Parathyroid adenoma (tissue), 2 donors: ENCODE measurements around the gene PEX26.

Source experiments
- H2AFZ ChIP-seq: fragments of 300-600 bp; sonication (generic); one replicate; pipeline ENCODE4 v1.7.0; 2017; ENCODE audit warnings: antibody characterized with exemption, mild to moderate bottlenecking
- H3K27ac ChIP-seq: fragments of 300-600 bp; sonication (generic); one replicate; pipeline ENCODE4 v1.7.0; 2017
- H3K27me3 ChIP-seq: fragments of 300-600 bp; sonication (generic); one replicate; pipeline ENCODE4 v1.7.0; 2017; ENCODE audit warnings: low read length; ENCODE audit not compliant: control insufficient read depth, insufficient read depth
- H3K36me3 ChIP-seq: fragments of 300-600 bp; sonication (generic); one replicate; pipeline ENCODE4 v1.7.0; 2017; ENCODE audit warnings: low read length; ENCODE audit not compliant: control insufficient read depth, insufficient read depth
- H3K4me1 ChIP-seq: fragments of 300-600 bp; sonication (generic); one replicate; pipeline ENCODE4 v1.7.0; 2017; ENCODE audit warnings: control low read depth
- H3K4me2 ChIP-seq: fragments of 300-600 bp; sonication (generic); one replicate; pipeline ENCODE4 v1.7.0; 2017; ENCODE audit warnings: low read length
- H3K4me3 ChIP-seq: fragments of 300-600 bp; sonication (generic); one replicate; pipeline ENCODE4 v1.7.0; 2017; ENCODE audit warnings: low read depth, low read length
- H3K79me2 ChIP-seq: fragments of 300-600 bp; sonication (generic); one replicate; pipeline ENCODE4 v1.7.0; 2017; ENCODE audit warnings: control low read depth
- H3K9ac ChIP-seq: fragments of 300-600 bp; sonication (generic); one replicate; pipeline ENCODE4 v1.7.0; 2017; ENCODE audit warnings: mild to moderate bottlenecking
- H3K9me3 ChIP-seq: fragments of 300-600 bp; sonication (generic); one replicate; pipeline ENCODE4 v1.7.0; 2017; ENCODE audit warnings: low read length; ENCODE audit not compliant: control insufficient read depth
- CTCF ChIP-seq: fragments of 300-600 bp; sonication (generic); IDR thresholded peaks from one replicate; pipeline ENCODE4 v1.7.0; 2017; ENCODE audit warnings: antibody characterized with exemption, mild to moderate bottlenecking
- donor health status: primary hyperparathyroidism.

The PEX26 gene

GRCh38 chr22:18108187-18108586, 30.4 kb downstream of the PEX26 start:
- no peaks in the 10 kb centered on the region for H3K9me3 ChIP-seq
- H3K27ac ChIP-seq, result no peak overlapping the region
- H3K9ac ChIP-seq, result no peak overlapping the region
- no peaks in the 10 kb centered on the region for H3K4me1 ChIP-seq
- H2AFZ ChIP-seq, result no peak overlapping the region
- no peak for TF ChIP-seq CTCF
- no peaks in the 10 kb centered on the region for H3K36me3 ChIP-seq
- no peaks in the 10 kb centered on the region for H3K79me2 ChIP-seq
- H3K27me3 ChIP-seq, result no peaks in the 10 kb centered on the region
- no peak overlapping the region for H3K4me3 ChIP-seq
- no peak overlapping the region for H3K4me2 ChIP-seq

GRCh38 chr22:18109410-18110193, 31.8 kb downstream of the PEX26 start:
- Histone ChIP-seq H3K27me3 (no peaks in the 10 kb centered on the region), H3K4me3 (no peak overlapping the region), H3K9ac (no peak overlapping the region), H3K79me2 (no peaks in the 10 kb centered on the region), H3K4me2 (peak overlapping the region; percentile 61), H3K9me3 (no peaks in the 10 kb centered on the region), H2AFZ (peak overlapping the region; percentile 75), H3K4me1 (no peaks in the 10 kb centered on the region), H3K36me3 (no peaks in the 10 kb centered on the region), H3K27ac (no peak overlapping the region)
- no peak for TF ChIP-seq CTCF

DNA sequence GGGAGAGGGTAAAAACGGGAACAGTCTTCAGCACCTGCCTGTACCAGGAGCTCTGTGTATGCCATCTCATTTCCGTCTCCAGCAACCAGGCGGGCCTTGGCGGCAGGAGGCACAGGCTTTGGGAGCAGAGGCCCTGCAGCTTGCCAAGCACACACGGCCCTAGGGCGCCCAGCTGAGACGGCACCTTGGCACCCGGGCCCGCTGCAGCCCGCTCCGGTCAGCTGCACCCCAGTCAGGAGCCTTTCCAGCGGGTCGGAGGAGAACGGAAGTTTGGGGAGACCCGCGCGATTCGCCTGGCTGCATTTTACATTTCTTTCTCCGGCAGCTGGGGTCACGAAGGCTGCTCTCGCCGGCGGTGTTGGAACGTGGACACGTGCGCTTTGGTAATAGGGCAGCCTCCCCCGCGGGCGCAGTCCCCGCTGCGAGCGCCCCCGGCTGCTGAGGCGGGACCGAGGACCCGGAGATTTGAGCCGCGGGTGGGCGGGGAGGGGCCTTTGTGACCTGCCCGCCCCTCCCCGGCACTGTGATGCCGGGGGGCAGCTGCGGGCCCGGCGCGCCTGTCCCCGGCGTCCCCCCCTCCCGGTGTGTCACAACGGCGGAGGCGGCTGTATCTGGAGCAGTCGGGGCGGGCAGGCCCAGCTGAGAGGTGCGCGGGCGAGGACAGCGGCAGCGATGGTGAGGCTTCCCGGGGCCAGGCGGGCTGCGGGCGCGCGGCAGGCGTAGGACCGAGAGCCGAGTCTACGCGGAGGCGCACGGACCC, 32.6 kb downstream of the PEX26 start, which contains the start of gene TUBA8:
TSS of gene TUBA8 (plus strand) at position 616 of the 760 bp plus-strand sequence. CDS start at position 673, 57 bp downstream.
- Histone ChIP-seq H3K4me1 (no peaks in the 10 kb centered on the region), H3K27ac (no peak within 1 kb of the TSS), H3K9me3 (no peaks in the 10 kb centered on the region), H2AFZ (peak within 1 kb of the TSS; percentile 75), H3K27me3 (no peaks in the 10 kb centered on the region), H3K36me3 (no peaks in the 10 kb centered on the region), H3K4me2 (peak within 1 kb of the TSS; percentile 61), H3K79me2 (no peaks in the 10 kb centered on the region), H3K4me3 (peak within 1 kb of the TSS; percentile 40), H3K9ac (no peak within 1 kb of the TSS)
- no peak for TF ChIP-seq CTCF

GRCh38 chr22:18110954-18111758, 33.4 kb downstream of the PEX26 start:
- TF ChIP-seq CTCF, result no peak
- Histone ChIP-seq H3K4me1 (no peaks in the 10 kb centered on the region), H3K4me2 (peak overlapping the region; percentile 61), H3K79me2 (no peaks in the 10 kb centered on the region), H3K9me3 (no peaks in the 10 kb centered on the region), H2AFZ (peak overlapping the region; percentile 75), H3K9ac (no peak overlapping the region), H3K4me3 (peak overlapping the region; percentile 40), H3K27me3 (no peaks in the 10 kb centered on the region), H3K27ac (no peak overlapping the region), H3K36me3 (no peaks in the 10 kb centered on the region)
